C4-2B (cell line): ENCODE measurements around the gene SCGB2A2.

Source experiments
- ZFX ChIP-seq: fragments of 450-650 bp; IDR thresholded peaks from 2 replicates; pipeline ENCODE4 v1.6.1; 2017
- TF ChIP-seq, protein P1 (sequence below): fragments of 450-650 bp; conservative IDR thresholded peaks from 2 replicates; pipeline ENCODE4 v1.5.1; 2017; ENCODE audit warnings: mild to moderate bottlenecking

DNA sequence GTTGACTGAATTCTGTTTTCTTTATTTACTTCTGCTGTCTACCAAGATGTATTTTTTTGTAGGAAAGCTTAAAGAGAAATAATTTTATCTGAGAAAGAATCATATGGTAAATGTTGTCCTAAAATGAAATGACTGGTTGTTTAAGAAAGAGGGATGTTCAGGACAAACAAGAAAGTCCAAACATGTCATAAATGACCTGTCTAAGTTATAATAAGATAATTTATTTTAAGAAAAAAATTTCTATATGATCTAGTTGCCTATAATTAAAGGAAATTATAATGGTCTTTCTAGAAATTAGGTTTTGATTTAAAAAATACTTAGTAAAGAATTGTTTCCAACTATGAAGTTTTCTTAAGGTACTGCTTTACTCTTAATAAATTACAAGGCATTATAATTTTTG is 10.5 kb downstream of the SCGB2A2 start:
- TF ChIP-seq, protein P1, sequence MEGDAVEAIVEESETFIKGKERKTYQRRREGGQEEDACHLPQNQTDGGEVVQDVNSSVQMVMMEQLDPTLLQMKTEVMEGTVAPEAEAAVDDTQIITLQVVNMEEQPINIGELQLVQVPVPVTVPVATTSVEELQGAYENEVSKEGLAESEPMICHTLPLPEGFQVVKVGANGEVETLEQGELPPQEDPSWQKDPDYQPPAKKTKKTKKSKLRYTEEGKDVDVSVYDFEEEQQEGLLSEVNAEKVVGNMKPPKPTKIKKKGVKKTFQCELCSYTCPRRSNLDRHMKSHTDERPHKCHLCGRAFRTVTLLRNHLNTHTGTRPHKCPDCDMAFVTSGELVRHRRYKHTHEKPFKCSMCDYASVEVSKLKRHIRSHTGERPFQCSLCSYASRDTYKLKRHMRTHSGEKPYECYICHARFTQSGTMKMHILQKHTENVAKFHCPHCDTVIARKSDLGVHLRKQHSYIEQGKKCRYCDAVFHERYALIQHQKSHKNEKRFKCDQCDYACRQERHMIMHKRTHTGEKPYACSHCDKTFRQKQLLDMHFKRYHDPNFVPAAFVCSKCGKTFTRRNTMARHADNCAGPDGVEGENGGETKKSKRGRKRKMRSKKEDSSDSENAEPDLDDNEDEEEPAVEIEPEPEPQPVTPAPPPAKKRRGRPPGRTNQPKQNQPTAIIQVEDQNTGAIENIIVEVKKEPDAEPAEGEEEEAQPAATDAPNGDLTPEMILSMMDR = no peak
- TF ChIP-seq ZFX = no peak
